Upper lobe of left lung (tissue), 6 donors: ENCODE measurements around the gene LRRC74B. TPM values are rescaled to one million over a fixed set of nuclear protein-coding genes. Genes with fewer than 3 reads are reported as not detected.
"Not testable (repeated sequence)": the region's sequence is repeated elsewhere in the genome, so short reads cannot be mapped to it uniquely, and the experiment has no call there.

Experiments used
- ATAC-seq, 2 donors: fragments of 200-7000 bp; cut with Tn5 transposase; one replicate each; pipeline ENCODE4 v1.9.1; 2022; ENCODE audit warnings: mild to moderate bottlenecking in 2 of 2, moderate library complexity in 2 of 2; ENCODE audit not compliant: low FRiP score in 2 of 2
- DNase-seq, 2 donors: peaks; one replicate each; pipeline ENCODE4 v3.0.0-alpha.2; 2019 to 2020
- H3K27ac ChIP-seq, 4 donors: fragments of 200-600 bp; sonication (generic); one replicate each; pipeline ENCODE4 v1.5.1; 2016 to 2019
- H3K27me3 ChIP-seq, 4 donors: fragments of 200-600 bp; sonication (generic); one replicate each; pipeline ENCODE4 v1.5.1; 2017 to 2019
- H3K36me3 ChIP-seq, 4 donors: fragments of 200-600 bp; sonication (generic); one replicate each; pipeline ENCODE4 v1.5.1; 2016 to 2019
- H3K4me1 ChIP-seq, 4 donors: fragments of 200-600 bp; sonication (generic); one replicate each; pipeline ENCODE4 v1.5.1; 2018 to 2019
- H3K4me3 ChIP-seq, 4 donors: fragments of 200-600 bp; sonication (generic); one replicate each; pipeline ENCODE4 v1.5.1; 2017 to 2019; ENCODE audit warnings: mild to moderate bottlenecking in 2 of 4, moderate library complexity in 1 of 4
- H3K9me3 ChIP-seq, 4 donors: fragments of 200-600 bp; sonication (generic); one replicate each; pipeline ENCODE4 v1.5.1; 2018 to 2019
- CTCF ChIP-seq, 6 experiments: fragments of 450-650 bp in 4 of 6; fragments of 200-600 bp in 2 of 6; sonication (generic) in 2 of 6; IDR thresholded peaks; one replicate each; pipeline ENCODE4 v1.5.1; 2016 to 2019; ENCODE audit warnings: antibody characterized with exemption in 6 of 6
- EP300 ChIP-seq, 4 donors: sonication (generic); formaldehyde crosslinking; IDR thresholded peaks; one replicate each; pipeline ENCODE4 v1.5.1; 2017; ENCODE audit warnings: antibody characterized with exemption in 4 of 4, control low read depth in 2 of 4
- POLR2A ChIP-seq, 4 donors: fragments of 450-650 bp; IDR thresholded peaks; one replicate each; pipeline ENCODE4 v1.5.1; 2016 to 2017; ENCODE audit warnings: antibody characterized with exemption in 4 of 4, mild to moderate bottlenecking in 2 of 4
- POLR2AphosphoS5 ChIP-seq, 2 donors: sonication (generic); formaldehyde crosslinking; IDR thresholded peaks; one replicate each; pipeline ENCODE4 v1.5.1; 2017; ENCODE audit warnings: antibody characterized with exemption in 2 of 2
- WGBS, 2 donors: methylation state at CpG; one replicate each; pipeline ENCODE4 v1.1.5; 2017 to 2018; 5-methylcytosine and 5-hydroxymethylcytosine counted together
- total RNA-seq, 6 donors: library from RNA; depleted of rRNA in 4 of 6; stranded (reverse); fragments of >200 nt in 4 of 6; gene quantifications; one replicate each; pipeline versions ENCODE4 v1.1.0 to v1.2.1, GENCODE V29; 2016 to 2021
- donor health status: DM: no; HTN: no; CAD: no; lungs with moderate emphysema.
- donor health status: DM: no; HTN: yes; CAD: no; lungs with severe emphysema.

Gene LRRC74B
- total RNA-seq, 6 donors from 2014 or later: 0.14 to 6.6 (median 3.2) TPM

DNA sequence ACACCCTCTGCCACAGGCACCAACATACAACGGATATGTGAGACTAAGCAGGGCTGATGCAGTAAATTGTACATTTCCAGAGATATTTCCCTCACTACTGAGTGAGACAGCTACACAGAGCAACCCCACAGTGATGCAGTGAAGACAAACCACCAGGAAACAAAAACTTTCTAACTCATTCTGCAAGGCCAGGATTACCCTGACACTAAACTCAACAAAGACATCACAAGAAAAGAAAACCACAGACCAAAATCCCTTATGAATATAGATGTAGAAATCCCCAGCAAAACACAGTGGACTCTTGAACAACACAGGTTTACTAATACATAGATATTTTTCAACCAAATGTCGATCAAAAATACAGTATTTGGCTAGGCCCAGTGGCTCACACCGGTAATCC, 11.9 kb upstream of the LRRC74B start:
- no peak overlapping the region for H3K27ac ChIP-seq
- TF ChIP-seq CTCF (IDR thresholded peaks at IDR 0.05) (no peak), POLR2AphosphoS5 (IDR thresholded peaks at IDR 0.05) (no peak), POLR2A (IDR thresholded peaks at IDR 0.05) (no peak), EP300 (IDR thresholded peaks at IDR 0.05) (no peak)
- no peaks in the 10 kb centered on the region for H3K9me3 ChIP-seq
- H3K4me3 ChIP-seq: no peak overlapping the region
- H3K36me3 ChIP-seq: no peaks in the 10 kb centered on the region
- DNase-seq (no peak), ATAC-seq (no peak)
- peaks cover 0 to 10% (median 1%) of the 10 kb centered on the region in 4 donors for H3K27me3 ChIP-seq
- peaks cover 9 to 17% (median 12%) of the 10 kb centered on the region in 4 donors for H3K4me1 ChIP-seq
- WGBS, 2 donors: 86 to 87% methylated on average over 3 of the region's 3 CpGs

GRCh38 chr22:21034989-21035388, 10.8 kb upstream of the LRRC74B start:
- Histone ChIP-seq H3K4me1 (peaks cover 9 to 17% (median 12%) of the 10 kb centered on the region in 4 donors), H3K9me3 (no peaks in the 10 kb centered on the region), H3K36me3 (no peaks in the 10 kb centered on the region), H3K27ac (no peak overlapping the region), H3K27me3 (peaks cover 0 to 10% (median 1%) of the 10 kb centered on the region in 4 donors), H3K4me3 (no peak overlapping the region)
- no peak for DNase-seq
- no peak for ATAC-seq
- WGBS, 2 donors: 63 to 73% methylated on average over 3 of the region's 3 CpGs
- TF ChIP-seq CTCF (IDR thresholded peaks at IDR 0.05) (no peak), EP300 (IDR thresholded peaks at IDR 0.05) (no peak), POLR2A (IDR thresholded peaks at IDR 0.05) (no peak), POLR2AphosphoS5 (IDR thresholded peaks at IDR 0.05) (no peak)

- no peak for TF ChIP-seq POLR2AphosphoS5 (IDR thresholded peaks at IDR 0.05)
- H3K27me3 ChIP-seq: no peaks in the 10 kb centered on the region
- WGBS, 2 donors: 34 to 48% methylated on average over 2 of the region's 2 CpGs
- peaks cover 0 to 4% (median 0%) of the 10 kb centered on the region in 4 donors for H3K4me1 ChIP-seq
- no peak for DNase-seq
- no peaks in the 10 kb centered on the region for H3K9me3 ChIP-seq
- no peak overlapping the region for H3K4me3 ChIP-seq
- H3K27ac ChIP-seq: no peak overlapping the region
- no peaks in the 10 kb centered on the region for H3K36me3 ChIP-seq
- no peak for ATAC-seq
Observed at GRCh38 chr22:21038405-21038804, 7.3 kb upstream of the LRRC74B start.

DNA sequence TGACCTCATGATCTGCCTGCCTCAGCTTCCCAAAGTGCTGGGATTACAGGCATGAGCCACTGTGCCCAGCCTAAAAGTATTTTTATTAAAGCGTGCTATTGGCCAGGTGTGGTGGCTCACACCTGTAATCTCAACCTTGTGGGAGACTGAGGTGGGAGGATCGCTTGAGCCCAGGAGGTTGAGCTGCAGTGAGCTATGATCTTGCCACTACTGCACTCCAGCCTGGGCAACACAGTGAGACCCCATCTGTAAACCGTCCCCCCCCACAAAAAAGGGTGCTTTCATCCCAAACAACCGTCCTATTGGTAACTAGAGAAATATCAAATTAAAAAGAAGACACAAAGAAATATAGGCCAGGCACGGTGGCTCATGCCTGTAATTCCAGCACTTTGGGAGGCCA, 6.6 kb upstream of the LRRC74B start:
- H3K36me3 ChIP-seq, DNase-seq, H3K27me3 ChIP-seq, H3K4me3 ChIP-seq, ATAC-seq, H3K9me3 ChIP-seq, H3K27ac ChIP-seq, H3K4me1 ChIP-seq: not testable (repeated sequence)
- 91 to 93% methylated on average over 5 of the region's 5 CpGs for WGBS, 2 donors

- 77 to 85% methylated on average over 2 to 4 of the region's 4 CpGs for WGBS, 2 donors
- Histone ChIP-seq H3K27ac (no peak overlapping the region), H3K9me3 (no peaks in the 10 kb centered on the region), H3K27me3 (no peaks in the 10 kb centered on the region), H3K4me3 (no peak overlapping the region), H3K36me3 (no peaks in the 10 kb centered on the region), H3K4me1 (peaks cover 12 to 20% (median 14%) of the 10 kb centered on the region in 4 donors)
- TF ChIP-seq EP300 (IDR thresholded peaks at IDR 0.05) (no peak), POLR2AphosphoS5 (IDR thresholded peaks at IDR 0.05) (no peak), POLR2A (IDR thresholded peaks at IDR 0.05) (no peak), CTCF (IDR thresholded peaks at IDR 0.05) (no peak)
- DNase-seq (no peak), ATAC-seq (no peak)
Observed at GRCh38 chr22:21041937-21042336, 3.8 kb upstream of the LRRC74B start.

DNA sequence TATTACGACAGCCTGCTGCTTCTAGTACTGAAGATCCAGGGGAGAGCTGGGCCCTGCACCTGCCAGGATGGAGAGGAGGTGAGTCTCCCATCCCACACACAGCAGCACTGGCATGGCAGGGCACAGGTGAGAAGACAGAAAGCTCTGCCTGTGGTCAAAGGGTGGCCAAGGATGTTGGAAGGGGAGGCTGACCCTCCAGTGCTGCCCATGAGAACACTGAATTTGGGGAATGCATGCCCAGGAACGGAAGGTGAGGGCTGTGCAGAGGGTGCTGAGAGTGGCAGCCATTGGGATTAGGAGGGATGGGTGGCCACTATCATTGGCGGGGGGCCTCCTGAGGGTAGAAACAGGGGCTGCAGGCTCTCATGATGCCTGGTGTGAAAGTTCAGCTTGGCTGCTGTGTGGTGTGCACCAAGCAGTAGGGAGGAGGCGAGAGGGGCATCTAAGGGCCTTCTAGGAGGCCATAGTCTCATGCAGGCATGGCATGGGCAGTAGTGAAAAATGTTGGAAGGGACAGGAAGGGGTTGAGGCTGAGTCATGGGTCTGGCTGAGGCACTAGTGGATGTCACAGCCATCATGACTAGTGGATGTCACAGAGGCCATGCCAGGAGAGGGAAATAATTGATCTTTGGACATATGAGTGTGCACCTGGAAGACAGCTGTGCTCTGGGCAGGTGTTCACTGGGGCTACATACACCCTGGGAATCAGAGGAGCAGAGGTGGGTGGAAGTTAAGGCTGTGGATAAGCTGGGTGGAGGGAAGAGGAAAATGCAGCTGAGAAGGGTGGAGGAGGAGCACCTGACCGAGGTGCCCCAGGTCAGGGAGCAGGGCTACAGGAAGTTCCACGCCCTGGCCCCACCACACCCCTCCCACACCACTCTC, 2.5 kb upstream of the LRRC74B start:
- ATAC-seq (no peak), DNase-seq (no peak)
- Histone ChIP-seq H3K27me3 (no peaks in the 10 kb centered on the region), H3K9me3 (no peaks in the 10 kb centered on the region), H3K4me1 (peaks cover 12 to 16% (median 14%) of the 10 kb centered on the region in 4 donors), H3K4me3 (no peak overlapping the region), H3K36me3 (no peaks in the 10 kb centered on the region), H3K27ac (no peak overlapping the region)
- 77 to 80% methylated on average over 6 of the region's 6 CpGs for WGBS, 2 donors
- TF ChIP-seq CTCF (IDR thresholded peaks at IDR 0.05) (no peak), POLR2A (IDR thresholded peaks at IDR 0.05) (no peak), POLR2AphosphoS5 (IDR thresholded peaks at IDR 0.05) (no peak), EP300 (IDR thresholded peaks at IDR 0.05) (no peak)
